GM18868 (cell line): ENCODE measurements around the gene RFX7.

Source experiments
- ATAC-seq: cut with Tn5 transposase; IDR thresholded peaks from one replicate; pipeline ENCODE4 v1.9.1; 2021; ENCODE audit warnings: mild to moderate bottlenecking, moderate library complexity; ENCODE audit not compliant: unreplicated experiment

Gene RFX7

DNA sequence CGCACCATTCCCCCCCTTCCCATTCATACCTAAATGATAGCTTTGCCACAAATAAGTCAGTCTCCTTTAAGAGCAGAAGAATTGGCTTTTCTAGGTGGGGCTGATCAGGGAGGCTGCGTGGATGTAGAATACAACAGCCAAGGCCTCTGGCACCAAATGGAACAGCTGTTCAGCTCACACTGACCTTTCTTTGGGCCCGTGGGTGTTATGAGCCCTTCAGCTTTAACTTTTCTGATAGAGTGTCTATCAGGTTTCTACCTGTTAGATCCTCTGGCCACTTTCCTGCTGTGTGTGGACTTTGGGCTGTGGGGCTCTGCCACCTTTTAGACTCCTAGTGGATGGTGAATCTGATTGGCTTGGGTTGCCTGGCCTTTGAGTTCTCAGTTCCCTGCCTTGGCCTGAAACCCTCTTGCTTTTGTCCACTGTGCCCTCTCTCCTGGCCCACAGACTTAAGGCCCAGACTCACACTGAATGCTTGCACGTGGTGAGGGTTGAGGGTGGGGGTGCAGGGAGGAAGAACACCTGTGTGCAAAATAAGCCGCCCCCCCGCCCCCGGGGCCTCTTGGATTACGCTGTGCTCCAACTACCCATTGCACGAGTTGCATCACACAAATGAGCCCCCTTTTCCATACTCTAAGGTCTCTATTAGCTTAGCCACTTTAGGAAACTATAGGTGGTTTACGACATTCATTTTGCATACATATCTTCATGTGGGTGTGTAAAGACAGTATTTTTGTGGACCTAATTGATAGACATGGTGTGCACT is 1.3 kb upstream of the RFX7 start:
- ATAC-seq: no peak

DNA sequence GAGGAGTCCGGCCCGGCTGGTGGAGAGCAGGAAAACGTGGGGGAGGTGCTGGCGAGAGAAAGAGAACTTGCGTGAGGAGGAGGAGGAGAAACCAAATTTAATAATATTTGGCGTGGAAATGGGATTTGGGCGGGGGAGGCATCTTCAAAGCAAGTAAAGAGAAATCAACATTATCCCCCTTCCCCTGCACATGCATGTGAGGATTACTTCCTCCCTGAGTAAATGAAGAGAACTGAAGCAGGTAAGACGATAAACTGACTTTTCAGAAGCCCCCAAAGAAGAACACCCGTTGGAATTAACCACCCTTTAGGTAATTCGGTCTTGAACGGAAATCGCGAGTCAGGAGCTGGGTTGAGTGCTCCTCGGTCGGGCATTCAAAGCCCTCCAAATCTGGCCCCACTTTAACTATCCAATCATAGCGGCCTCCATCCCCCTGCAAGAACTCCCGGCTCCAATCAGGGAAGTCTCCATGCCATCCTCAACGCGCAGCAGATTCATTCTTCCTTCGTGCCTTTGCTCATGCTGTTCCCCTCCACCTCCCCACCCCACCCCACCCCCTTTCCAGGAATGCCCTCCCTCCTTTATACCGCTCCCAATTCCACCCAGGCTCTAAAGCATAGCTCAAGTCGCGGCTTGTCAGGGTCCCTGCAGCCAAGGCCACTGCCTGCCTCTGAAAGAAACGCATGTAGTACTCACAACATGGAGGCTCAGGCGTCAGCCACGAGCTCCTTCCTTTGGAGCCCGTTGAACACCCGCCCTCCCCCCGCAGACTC is 545 bp upstream of the RFX7 start:
- peak; percentile 21 for ATAC-seq

DNA sequence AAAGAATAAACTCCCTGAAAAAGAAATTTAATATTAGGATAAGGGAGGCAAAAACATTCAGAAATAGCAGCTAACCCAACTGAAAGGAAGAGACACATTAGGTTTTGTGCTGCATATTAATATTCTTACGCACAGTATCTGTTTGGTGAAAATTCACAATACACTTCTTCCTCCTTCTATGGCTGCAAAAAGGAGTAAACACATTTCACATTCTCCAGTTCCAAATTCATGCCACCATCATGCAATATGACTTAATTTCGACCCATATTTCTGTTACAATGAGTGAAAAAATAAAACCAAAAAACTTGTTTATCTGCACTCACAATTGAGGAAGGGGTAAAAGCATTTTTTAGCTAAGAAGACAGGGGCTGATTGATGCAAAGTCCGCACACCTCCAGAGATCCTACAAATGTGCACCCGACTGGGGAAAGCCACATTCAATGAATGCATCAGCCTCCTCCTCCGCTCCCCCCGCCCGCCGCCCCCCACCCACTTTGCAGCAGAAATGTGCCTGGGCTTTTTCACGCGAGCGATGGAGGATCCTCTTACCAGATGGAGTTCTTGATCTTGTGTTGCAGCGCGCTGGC is 1.0 kb downstream of the RFX7 start:
- no peak for ATAC-seq

DNA sequence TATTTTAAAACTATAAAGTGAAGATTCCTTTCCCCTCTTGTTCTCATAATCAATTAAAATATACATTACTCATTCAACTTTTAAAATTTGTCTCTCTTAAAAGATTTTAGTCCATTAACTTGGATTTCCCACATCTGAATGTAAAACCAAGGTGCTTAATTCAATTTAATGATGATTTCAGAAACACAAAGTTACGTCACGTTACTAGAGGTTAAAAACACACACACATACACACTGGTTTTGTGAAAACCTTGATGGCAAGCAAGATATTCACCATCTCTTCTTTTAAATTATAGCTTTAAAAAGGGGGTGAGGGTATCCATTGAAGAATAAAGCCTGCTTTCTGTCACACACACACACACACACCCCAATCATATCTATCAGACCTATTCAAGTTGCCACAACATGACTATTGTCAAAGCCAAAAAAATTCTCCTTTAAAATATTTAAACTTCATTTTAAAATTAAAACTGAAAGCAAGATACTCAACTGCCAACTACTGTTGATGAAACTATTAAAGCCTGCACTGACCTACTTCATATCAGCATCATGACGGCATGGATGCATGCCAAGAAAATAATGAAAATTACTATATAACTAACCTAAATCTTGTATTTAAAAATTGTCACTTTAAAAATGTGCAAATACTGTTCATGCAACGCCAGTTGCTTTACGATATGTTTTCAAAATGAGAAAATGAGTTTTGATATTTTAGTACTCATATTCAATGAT is 2.1 kb downstream of the RFX7 start:
- no peak for ATAC-seq

DNA sequence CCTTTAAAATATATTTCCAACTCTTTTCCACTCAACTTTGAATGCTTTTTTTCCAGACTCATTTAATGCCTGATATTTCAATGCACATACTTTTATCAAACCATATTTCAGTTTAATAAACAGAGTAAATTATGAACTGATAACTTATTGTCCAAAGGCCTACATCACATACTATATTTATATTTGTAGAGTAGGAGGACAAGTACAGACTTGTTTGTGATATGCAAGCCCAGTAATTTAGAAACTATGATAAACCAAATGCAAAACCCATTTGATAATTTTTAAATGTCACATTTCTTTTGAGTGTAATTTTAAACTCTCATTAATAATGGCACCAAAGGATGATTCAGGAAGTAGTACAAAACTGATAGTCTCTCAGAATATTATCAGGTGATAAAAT is 3.3 kb downstream of the RFX7 start:
- no peak for ATAC-seq

DNA sequence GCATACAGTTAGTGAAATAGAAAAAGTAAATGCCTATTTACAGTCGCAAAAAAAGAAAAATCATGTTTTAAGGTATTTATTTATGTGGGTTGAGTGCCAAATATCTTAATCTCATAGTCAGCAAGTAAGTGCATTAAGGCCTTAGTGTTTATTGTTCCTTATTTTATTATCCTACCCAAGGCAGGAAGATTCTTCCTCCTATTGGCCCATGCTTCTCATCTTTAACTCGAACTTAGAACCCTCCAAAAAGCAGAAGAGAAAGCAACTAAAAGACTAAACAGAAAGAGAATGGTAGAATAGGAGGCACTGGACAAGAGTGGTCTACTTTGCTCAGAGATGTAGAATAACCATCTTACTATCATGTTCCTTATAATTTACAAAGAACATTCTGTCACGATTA is 7.5 kb downstream of the RFX7 start:
- ATAC-seq: no peak

DNA sequence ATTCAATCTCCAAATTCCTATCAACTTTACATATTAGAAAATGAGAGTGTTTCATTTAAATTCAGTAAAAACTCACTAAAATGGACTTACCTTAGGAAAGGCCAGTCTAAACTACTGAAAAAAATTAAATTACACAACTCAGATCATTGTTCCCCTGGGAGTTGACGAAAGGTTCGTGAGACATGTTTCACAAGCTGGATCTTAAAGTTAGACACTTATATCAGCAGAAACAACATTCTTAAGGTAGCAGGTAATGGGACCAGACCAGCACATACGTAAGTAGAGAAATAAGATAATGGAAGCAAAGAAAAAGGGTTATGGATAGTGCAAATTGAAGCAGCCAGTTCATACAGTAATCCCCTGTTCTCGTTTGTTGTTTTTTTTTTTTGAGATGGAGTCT is 8.9 kb downstream of the RFX7 start:
- ATAC-seq: no peak

DNA sequence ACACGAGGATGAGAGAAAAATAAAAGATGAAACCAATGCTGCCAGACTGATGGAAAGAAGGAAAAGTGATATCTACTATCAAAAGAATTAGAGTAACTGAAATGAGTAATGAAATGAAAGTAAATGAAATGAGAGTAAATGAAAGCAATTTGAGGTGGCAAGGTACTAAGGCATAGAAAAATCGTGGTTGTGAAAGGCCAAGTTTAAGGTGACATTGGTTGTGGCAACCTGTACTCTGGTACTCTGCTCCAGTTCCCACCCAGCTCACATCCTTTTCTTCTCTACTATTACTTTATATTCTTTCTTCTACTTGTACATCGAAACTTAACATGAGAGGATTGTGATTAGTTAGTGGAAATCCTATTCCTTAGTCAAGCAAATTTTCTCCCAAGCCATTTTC is 10.1 kb downstream of the RFX7 start:
- no peak for ATAC-seq

DNA sequence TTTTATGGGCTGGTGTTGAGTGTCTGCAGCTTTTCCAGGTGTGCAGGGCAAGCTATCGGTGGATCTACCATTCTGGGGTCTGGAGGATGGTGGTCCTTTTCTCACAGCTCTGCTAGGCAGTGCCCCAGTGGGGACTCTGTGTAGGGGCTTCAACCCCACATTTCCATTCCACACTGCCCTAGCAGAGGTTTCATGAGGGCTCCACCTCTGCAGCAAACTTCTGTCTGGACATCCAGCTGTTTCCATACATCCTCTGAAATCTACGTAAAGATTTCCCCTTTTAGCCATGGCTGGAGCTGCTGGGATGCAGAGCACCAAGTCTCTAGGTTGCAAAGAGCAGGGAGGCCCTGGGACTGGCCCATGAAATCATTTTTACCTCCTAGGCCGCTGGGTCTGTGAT is 11.6 kb downstream of the RFX7 start:
- ATAC-seq: no peak

DNA sequence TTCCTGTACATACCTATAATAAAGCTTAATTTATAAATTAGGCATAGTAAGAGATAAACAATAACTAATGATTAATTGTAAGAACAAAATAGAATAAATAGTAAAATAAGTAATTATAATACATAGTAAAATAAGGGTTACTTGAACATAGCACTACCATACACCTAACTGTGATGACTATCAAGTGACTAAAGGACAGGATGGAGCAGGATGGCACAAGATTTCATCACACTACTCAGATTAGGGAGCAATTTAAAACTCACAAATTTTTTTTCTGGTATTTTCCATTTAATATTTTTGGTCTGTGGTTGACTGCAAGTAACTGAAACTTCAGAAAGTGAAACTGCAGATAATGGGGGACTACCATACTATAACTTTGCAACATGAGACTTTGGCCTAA is 14.8 kb downstream of the RFX7 start:
- ATAC-seq: no peak

DNA sequence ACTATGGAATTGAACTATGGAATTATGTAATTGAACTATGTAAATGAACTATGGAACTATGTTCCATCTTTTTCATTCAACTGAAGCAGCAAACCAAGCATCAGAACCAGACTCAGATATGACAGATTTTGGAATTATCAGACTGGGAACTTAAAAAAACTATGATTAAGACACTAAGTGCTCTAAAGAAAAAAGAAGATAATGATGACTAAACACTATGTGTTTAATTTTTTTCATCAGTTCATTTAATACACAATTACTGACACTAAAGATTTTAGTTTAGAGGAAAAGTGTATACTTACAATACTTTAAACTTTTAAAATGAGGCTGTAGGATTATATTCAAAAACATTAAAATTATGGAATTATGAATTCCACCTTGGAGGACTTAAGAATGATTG is 15.3 kb downstream of the RFX7 start:
- no peak for ATAC-seq

DNA sequence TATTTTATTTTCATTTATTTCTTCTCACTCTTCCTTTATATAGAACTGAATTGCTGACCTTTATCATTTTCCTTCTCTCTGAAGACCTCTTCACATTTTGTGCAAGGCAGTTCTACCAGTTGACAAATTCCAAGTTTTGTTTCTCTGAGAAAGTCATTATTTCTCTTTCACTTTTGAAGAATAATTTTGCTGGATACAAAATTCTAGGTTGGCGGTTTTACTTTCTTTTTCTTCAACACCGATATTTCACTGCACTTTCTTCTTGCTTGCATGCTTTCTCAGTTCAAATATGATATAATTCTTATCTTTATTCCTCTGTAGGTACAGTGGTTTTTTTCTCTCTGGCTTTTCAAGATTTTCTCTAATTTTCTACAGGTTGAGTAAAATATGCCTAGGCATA is 15.9 kb downstream of the RFX7 start:
- no peak for ATAC-seq

DNA sequence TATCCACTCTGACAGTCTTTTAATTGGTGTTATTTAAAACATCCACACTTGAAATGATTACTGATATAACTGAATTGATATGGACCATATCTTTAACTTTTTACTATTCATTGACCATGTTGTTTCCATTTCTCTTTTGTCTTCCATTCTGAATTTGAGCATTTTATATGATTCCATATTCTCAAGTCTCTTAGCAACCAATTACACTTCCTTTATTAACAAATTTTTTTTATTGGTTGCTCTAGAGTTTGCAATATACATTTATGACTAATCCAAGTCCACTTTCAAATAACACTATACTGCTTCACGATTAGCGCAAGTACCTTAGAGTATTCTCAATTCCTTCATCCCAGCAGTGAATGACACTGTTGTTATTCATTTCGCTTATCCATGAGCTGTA is 16.4 kb downstream of the RFX7 start:
- ATAC-seq: no peak

DNA sequence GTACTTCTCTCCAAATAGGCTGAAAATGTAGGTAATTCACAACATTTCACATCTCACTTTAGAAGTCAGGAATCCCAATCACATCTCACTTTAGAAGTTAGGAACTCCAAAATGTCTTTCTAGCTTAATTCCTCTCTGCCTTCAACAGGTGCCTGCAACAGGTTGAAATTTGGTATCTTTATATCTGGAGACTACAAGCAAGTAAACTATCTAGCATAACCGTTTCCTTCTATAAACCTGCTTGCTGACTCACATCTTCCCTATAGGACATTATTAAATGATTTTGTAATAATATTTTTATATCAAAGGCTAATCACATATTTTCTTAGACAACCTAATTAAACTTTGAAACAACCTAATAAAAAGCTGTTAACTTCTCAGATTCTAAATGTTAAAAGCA is 18.2 kb downstream of the RFX7 start:
- ATAC-seq: no peak

DNA sequence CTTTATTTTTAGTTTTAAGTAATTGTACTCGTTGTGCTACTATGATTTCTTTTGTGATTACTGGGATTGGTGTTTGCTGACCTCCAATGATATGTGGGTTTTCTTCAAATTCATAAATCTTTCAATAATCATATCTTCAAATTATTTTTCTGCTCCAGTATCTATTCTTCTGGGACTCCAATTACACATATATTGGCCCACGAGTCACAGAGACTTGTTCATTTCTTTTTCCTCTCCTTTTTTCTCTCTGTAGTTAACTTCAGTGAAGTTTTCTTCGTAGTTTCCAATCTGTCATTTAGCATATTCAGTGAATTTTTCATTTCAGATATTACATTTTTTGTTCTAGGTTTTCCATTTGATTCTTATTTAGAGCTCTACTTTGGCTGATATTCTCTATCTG is 21.4 kb downstream of the RFX7 start:
- no peak for ATAC-seq

DNA sequence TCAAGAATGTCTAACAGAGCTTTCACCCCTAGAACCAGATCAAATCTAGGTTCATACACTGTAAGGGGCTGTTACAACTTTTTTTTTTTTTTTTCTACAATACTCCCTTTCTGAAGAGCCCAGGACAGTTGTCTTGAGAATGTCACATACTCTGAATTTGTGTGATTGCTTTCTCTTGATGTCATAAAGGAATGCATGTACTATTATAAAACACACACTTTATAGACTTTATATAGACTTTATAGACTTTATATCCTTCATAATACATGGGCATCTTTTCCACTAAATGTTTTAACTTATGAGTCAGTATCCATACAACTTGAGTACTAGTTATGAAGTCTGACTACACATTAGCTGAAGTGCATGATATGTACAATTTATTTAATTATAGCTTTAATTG is 26.3 kb downstream of the RFX7 start:
- no peak for ATAC-seq

DNA sequence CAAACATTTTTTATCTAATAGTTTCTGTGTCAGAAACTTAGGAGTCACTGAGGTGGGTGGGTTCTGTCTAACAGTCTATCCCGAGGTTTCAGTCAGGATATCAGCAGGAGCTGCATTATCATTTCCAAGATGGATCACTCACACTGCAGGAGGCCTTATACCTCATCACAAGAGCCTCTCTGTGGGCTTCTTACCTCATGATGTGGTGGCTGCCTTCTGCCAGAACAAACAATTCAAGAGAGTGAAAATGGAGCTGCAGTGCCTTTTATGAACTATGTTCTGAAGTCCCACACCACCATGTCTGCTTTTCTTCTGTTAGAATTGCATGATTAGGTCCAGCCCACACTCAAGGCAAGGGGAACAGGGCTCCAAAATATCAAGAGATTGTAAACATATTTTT is 27.9 kb downstream of the RFX7 start:
- ATAC-seq: no peak

DNA sequence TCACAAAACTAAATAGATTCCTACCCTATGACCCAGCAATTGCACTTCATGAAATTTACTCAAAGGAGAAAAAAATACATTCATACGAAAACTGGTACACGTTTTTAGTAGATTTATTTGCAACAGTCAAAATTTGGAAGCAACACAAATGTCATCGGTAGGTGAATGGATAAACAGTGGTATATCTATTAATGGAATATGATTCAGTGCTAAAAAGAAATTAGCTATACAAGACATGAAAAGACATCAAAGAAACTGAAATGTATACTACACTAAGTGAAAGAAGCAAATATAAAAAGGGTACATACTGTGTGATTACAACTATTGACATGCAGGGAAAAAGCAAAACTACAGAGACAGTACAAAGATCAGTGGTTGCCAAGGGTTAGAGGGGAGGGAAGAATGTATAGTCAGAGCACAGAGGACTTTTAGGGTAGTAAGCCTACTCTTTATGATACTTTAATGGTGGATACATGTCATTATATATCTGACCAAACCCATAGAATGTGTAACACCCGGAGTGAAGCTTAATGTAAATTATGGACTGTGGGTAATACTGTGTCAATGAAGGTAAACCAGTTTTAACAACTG is 31.6 kb downstream of the RFX7 start:
- no peak for ATAC-seq

DNA sequence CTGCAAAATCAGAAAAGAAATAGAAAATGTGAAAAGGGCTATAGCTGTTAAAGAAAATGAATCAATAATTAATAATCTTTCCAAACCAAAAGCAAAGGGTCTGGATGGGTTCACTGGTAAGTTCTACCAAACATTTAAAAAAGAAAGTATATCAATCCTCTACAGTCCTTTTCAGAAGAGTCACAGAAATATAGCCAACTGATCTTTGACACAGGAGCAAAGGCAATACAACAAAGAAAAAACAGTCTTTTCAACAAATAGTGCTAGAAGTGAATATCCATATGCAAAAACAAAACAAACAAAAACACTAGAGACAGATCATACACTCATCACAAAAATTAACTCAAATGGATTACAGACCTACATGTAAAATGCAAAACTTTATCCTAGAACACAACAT is 32.6 kb downstream of the RFX7 start:
- ATAC-seq: no peak

DNA sequence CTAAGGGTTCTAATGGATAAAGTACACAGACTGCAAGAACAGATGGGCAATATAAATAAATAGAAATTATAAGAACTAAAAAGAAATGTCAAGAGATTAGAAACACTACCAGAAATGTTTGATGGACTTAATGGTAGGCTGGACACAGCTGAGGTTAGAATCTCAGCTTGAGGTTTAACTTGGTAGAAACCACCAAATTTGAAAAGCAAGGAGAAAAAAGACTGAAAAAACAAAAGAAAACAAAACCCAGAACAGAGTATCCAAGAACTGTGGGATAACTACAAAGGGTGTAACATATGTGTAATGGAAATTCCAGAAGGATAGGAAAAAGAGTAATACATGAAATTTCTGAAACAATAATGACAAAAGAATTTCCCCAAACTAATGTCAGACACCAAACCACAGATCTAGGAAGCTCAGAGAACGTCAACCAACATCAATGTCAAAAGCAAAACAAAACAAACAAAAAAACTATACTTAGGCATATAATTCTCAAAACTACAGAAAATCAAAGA is 35.0 kb downstream of the RFX7 start:
- no peak for ATAC-seq

DNA sequence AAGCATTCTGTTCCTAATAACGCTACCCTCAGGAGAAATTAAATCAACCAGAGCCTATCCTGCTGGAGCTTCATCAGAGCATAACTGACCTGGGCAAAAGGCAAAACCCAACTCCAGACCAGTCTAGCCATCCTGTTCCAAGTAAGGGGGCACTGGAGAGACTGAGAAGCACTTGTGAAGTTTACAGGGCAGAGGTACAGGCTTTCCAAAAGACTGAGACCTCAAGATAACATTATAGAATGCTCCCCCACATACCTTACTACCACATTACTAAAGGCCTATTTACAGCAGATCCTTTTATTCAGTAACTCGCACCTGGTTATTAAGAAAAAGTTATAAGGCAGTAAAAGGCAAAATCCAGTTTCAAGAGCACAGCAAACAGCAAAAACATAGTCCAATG is 35.5 kb downstream of the RFX7 start:
- ATAC-seq: no peak
